ENCODE data around the gene SPACA5B. TPM values are rescaled to one million over a fixed set of nuclear protein-coding genes. Genes with fewer than 3 reads are reported as not detected.
"Not testable (repeated sequence)": the region's sequence is repeated elsewhere in the genome, so short reads cannot be mapped to it uniquely, and the experiment has no call there.

The SPACA5B gene
- total and polyA plus RNA-seq, 2 experiments from 2014 or later: not detected

DNA sequence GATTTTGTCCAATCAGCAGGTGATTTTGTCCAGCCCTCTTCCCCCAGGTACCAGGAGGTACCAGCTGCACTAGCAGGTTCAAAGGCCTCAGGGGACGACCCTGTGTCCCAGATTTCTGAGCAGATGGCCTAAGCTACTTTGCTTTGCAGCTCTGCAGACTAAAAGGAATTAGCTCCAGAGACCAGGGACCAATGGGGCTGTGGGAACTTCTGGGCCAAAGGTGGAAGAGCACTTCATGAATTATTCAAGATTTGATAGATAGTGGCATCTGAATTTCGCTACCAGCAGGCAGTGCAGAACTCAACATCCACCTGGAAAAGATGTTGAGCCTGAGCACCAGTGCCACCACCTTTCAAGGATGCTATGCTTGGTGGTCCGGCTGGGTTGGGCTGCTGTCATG, 37.9 kb upstream of the SPACA5B start:
- H3K4me3 ChIP-seq; H3K27ac Mint-ChIP-seq; H3K79me2 ChIP-seq (replicated peaks; ENCODE audit: insufficient read depth); ATAC-seq; H3K4me1 ChIP-seq (ENCODE audit: insufficient read depth); H3K9me2 ChIP-seq (ENCODE audit: insufficient read depth); H3K27ac ChIP-seq (ENCODE audit: low read depth); DNase-seq (ENCODE audit: low spot score); H3K36me3 ChIP-seq (ENCODE audit: insufficient read depth); H2AFZ ChIP-seq; H3K27me3 ChIP-seq (ENCODE audit: insufficient read depth); H3F3A ChIP-seq (replicated peaks; ENCODE audit: low read depth); H3K36me3 Mint-ChIP-seq (ENCODE audit: low read depth); H4K20me1 ChIP-seq (replicated peaks; ENCODE audit: insufficient read depth); H3K4me3 Mint-ChIP-seq; H3K4me1 Mint-ChIP-seq; H3K4me2 ChIP-seq; H3K9me3 Mint-ChIP-seq; H3K27me3 Mint-ChIP-seq (ENCODE audit: insufficient read depth, low read depth, poor library complexity): not testable (repeated sequence)

- H3K9me3 Mint-ChIP-seq: no peaks in the 10 kb centered on the region
- Histone ChIP-seq H3K27me3 (ENCODE audit: insufficient read depth) (no peaks in the 10 kb centered on the region), H4K20me1 (replicated peaks; ENCODE audit: insufficient read depth) (no peaks in the 10 kb centered on the region), H3K79me2 (replicated peaks; ENCODE audit: insufficient read depth) (no peaks in the 10 kb centered on the region), H3F3A (replicated peaks; ENCODE audit: low read depth) (no peaks in the 10 kb centered on the region), H3K4me2 (no peak overlapping the region), H3K36me3 (ENCODE audit: insufficient read depth) (no peaks in the 10 kb centered on the region), H2AFZ (no peak overlapping the region), H3K9me2 (ENCODE audit: insufficient read depth) (no peaks in the 10 kb centered on the region), H3K4me1 (ENCODE audit: insufficient read depth) (no peaks in the 10 kb centered on the region), H3K4me3 (no peak overlapping the region), H3K27ac (ENCODE audit: low read depth) (no peak overlapping the region)
- ATAC-seq (no peak), DNase-seq (ENCODE audit: low spot score) (no peak)
- no peaks in the 10 kb centered on the region for H3K36me3 Mint-ChIP-seq (ENCODE audit: low read depth)
- TF ChIP-seq ETS1 (IDR thresholded peaks at IDR 0.05) (no peak), ZNF331 (CRISPR knock-in tag; IDR thresholded peaks at IDR 0.05; ENCODE audit: low read depth) (no peak), EZH2phosphoT487 (IDR thresholded peaks at IDR 0.05; ENCODE audit: unreplicated experiment) (no peak), POLR2AphosphoS5 (IDR thresholded peaks at IDR 0.05; ENCODE audit: low read depth) (no peak)
- TF ChIP-seq, protein P1, sequence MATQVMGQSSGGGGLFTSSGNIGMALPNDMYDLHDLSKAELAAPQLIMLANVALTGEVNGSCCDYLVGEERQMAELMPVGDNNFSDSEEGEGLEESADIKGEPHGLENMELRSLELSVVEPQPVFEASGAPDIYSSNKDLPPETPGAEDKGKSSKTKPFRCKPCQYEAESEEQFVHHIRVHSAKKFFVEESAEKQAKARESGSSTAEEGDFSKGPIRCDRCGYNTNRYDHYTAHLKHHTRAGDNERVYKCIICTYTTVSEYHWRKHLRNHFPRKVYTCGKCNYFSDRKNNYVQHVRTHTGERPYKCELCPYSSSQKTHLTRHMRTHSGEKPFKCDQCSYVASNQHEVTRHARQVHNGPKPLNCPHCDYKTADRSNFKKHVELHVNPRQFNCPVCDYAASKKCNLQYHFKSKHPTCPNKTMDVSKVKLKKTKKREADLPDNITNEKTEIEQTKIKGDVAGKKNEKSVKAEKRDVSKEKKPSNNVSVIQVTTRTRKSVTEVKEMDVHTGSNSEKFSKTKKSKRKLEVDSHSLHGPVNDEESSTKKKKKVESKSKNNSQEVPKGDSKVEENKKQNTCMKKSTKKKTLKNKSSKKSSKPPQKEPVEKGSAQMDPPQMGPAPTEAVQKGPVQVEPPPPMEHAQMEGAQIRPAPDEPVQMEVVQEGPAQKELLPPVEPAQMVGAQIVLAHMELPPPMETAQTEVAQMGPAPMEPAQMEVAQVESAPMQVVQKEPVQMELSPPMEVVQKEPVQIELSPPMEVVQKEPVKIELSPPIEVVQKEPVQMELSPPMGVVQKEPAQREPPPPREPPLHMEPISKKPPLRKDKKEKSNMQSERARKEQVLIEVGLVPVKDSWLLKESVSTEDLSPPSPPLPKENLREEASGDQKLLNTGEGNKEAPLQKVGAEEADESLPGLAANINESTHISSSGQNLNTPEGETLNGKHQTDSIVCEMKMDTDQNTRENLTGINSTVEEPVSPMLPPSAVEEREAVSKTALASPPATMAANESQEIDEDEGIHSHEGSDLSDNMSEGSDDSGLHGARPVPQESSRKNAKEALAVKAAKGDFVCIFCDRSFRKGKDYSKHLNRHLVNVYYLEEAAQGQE (IDR thresholded peaks at IDR 0.05; ENCODE audit: unreplicated experiment): no peak
- peaks cover 1% of the 10 kb centered on the region for H3K27me3 Mint-ChIP-seq (ENCODE audit: insufficient read depth, low read depth, poor library complexity)
- no peaks in the 10 kb centered on the region for H3K4me1 Mint-ChIP-seq
- H3K4me3 Mint-ChIP-seq: no peak overlapping the region
- no peak overlapping the region for H3K27ac Mint-ChIP-seq
Observed at GRCh38 chrX:48101443-48101842, 29.0 kb upstream of the SPACA5B start.

GRCh38 chrX:48102874-48103374, 27.5 kb upstream of the SPACA5B start:
- DNase-seq (ENCODE audit: low spot score): no peak
- Histone ChIP-seq H3K4me3 (no peak overlapping the region), H2AFZ (no peak overlapping the region), H3K27me3 (ENCODE audit: insufficient read depth) (no peaks in the 10 kb centered on the region), H3K27ac (ENCODE audit: low read depth) (no peak overlapping the region), H4K20me1 (replicated peaks; ENCODE audit: insufficient read depth) (no peaks in the 10 kb centered on the region), H3K9me2 (ENCODE audit: insufficient read depth) (no peaks in the 10 kb centered on the region), H3F3A (replicated peaks; ENCODE audit: low read depth) (no peaks in the 10 kb centered on the region), H3K4me1 (ENCODE audit: insufficient read depth) (no peaks in the 10 kb centered on the region), H3K4me2 (no peak overlapping the region), H3K79me2 (replicated peaks; ENCODE audit: insufficient read depth) (no peaks in the 10 kb centered on the region), H3K36me3 (ENCODE audit: insufficient read depth) (no peaks in the 10 kb centered on the region)
- no peak overlapping the region for H3K4me3 Mint-ChIP-seq
- H3K27ac Mint-ChIP-seq: no peak overlapping the region
- peaks cover 1% of the 10 kb centered on the region for H3K27me3 Mint-ChIP-seq (ENCODE audit: insufficient read depth, low read depth, poor library complexity)
- no peaks in the 10 kb centered on the region for H3K9me3 Mint-ChIP-seq
- no peaks in the 10 kb centered on the region for H3K36me3 Mint-ChIP-seq (ENCODE audit: low read depth)
- ATAC-seq: no peak
- H3K4me1 Mint-ChIP-seq: no peaks in the 10 kb centered on the region
- no peak for TF ChIP-seq JUNB (IDR thresholded peaks at IDR 0.05; ENCODE audit: unreplicated experiment)
- TF ChIP-seq, protein P2, sequence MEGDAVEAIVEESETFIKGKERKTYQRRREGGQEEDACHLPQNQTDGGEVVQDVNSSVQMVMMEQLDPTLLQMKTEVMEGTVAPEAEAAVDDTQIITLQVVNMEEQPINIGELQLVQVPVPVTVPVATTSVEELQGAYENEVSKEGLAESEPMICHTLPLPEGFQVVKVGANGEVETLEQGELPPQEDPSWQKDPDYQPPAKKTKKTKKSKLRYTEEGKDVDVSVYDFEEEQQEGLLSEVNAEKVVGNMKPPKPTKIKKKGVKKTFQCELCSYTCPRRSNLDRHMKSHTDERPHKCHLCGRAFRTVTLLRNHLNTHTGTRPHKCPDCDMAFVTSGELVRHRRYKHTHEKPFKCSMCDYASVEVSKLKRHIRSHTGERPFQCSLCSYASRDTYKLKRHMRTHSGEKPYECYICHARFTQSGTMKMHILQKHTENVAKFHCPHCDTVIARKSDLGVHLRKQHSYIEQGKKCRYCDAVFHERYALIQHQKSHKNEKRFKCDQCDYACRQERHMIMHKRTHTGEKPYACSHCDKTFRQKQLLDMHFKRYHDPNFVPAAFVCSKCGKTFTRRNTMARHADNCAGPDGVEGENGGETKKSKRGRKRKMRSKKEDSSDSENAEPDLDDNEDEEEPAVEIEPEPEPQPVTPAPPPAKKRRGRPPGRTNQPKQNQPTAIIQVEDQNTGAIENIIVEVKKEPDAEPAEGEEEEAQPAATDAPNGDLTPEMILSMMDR (conservative IDR thresholded peaks at IDR 0.05; ENCODE audit: low read depth in 2 of 2): no peak
- no peak for TF ChIP-seq EZH2 (IDR thresholded peaks at IDR 0.05; ENCODE audit: low read depth, unreplicated experiment)
- TF ChIP-seq ETS1 (IDR thresholded peaks at IDR 0.05): no peak
- TF ChIP-seq, protein P1 (IDR thresholded peaks at IDR 0.05; ENCODE audit: unreplicated experiment): no peak

Data from GM23338 (cell line).